Spleen (tissue), 11 donors: ENCODE results near the gene KRT79. TPM values are rescaled to one million over a fixed set of nuclear protein-coding genes. Genes with fewer than 3 reads are reported as not detected.

ENCODE experiments used
- DNase-seq: peaks from one replicate; pipeline ENCODE4 v3.0.0-alpha.2; 2020
- H3K27ac ChIP-seq, 8 donors: fragments of 200-600 bp; sonication (generic) in 7 of 8; 1 replicate in 4 of 8; 2 replicates in 4 of 8; pipeline versions ENCODE4 v1.5.0 to v1.8.0; 2016 to 2021; ENCODE audit warnings: inconsistent platforms in 4 of 8, mild to moderate bottlenecking in 4 of 8, moderate library complexity in 1 of 8
- H3K27me3 ChIP-seq, 7 donors: fragments of 200-600 bp; sonication (generic) in 6 of 7; replicated peaks in 1 of 7; 1 replicate in 4 of 7; 2 replicates in 3 of 7; pipeline versions ENCODE4 v1.5.0 to v1.8.0; 2016 to 2021; ENCODE audit warnings: inconsistent platforms in 3 of 7, mild to moderate bottlenecking in 1 of 7
- H3K36me3 ChIP-seq, 6 donors: fragments of 200-600 bp; sonication (generic) in 5 of 6; 1 replicate in 4 of 6; 2 replicates in 2 of 6; pipeline versions ENCODE4 v1.5.0 to v1.8.0; 2016 to 2021; ENCODE audit warnings: inconsistent platforms in 2 of 6
- H3K4me1 ChIP-seq, 6 donors: fragments of 200-600 bp; sonication (generic) in 5 of 6; 1 replicate in 3 of 6; 2 replicates in 3 of 6; pipeline versions ENCODE4 v1.5.0 to v1.8.0; 2016 to 2021; ENCODE audit warnings: inconsistent platforms in 3 of 6
- H3K4me3 ChIP-seq, 8 donors: fragments of 200-600 bp; sonication (generic) in 7 of 8; 1 replicate in 4 of 8; 2 replicates in 4 of 8; pipeline versions ENCODE4 v1.5.0 to v1.8.0; 2016 to 2021; ENCODE audit warnings: inconsistent platforms in 4 of 8, mild to moderate bottlenecking in 4 of 8, moderate library complexity in 2 of 8
- H3K9me3 ChIP-seq, 8 donors: fragments of 200-600 bp; sonication (generic) in 7 of 8; 1 replicate in 4 of 8; 2 replicates in 4 of 8; pipeline versions ENCODE4 v1.5.0 to v1.8.0; 2016 to 2021; ENCODE audit warnings: inconsistent platforms in 4 of 8
- CTCF ChIP-seq, 11 experiments: fragments of 200-600 bp in 7 of 11; fragments of 450-650 bp in 4 of 11; sonication (generic) in 4 of 11; IDR thresholded peaks in 8 of 11; conservative IDR thresholded peaks in 3 of 11; 1 replicate in 7 of 11; 2 replicates in 4 of 11; pipeline versions ENCODE4 v1.4.0 to v1.8.0; 2016 to 2021; ENCODE audit warnings: antibody characterized with exemption in 11 of 11, inconsistent platforms in 4 of 11, mild to moderate bottlenecking in 1 of 11
- POLR2A ChIP-seq, 3 donors: fragments of 450-650 bp; IDR thresholded peaks; one replicate each; pipeline ENCODE4 v1.5.1; 2017; ENCODE audit warnings: antibody characterized with exemption in 3 of 3, mild to moderate bottlenecking in 1 of 3
- POLR2AphosphoS5 ChIP-seq, 3 donors: sonication (generic); formaldehyde crosslinking; IDR thresholded peaks; one replicate each; pipeline ENCODE4 v1.5.1; 2017; ENCODE audit warnings: antibody characterized with exemption in 3 of 3
- WGBS, 5 donors: extraction: QIAGEN DNeasy Blood & Tissue Kit in 3 of 5; methylation state at CpG; one replicate each; pipeline versions ENCODE4 v1.1.5 to v1.1.7; 2013 to 2018; 5-methylcytosine and 5-hydroxymethylcytosine counted together
- intact Hi-C: fragments of 100-400 bp; cut with DNase I; formaldehyde crosslinking; loops from one replicate; pipeline ENCODE4 v1.15.0; 2023; ENCODE audit warnings: low total_unique reads
- polyA plus RNA-seq, 3 donors: library from polyadenylated mRNA; stranded (reverse); fragments of 200-250 nt; gene quantifications; one replicate each; pipeline ENCODE4 v1.2.1, GENCODE V29; 2013
- total RNA-seq, 7 donors: library from RNA; depleted of rRNA in 3 of 7; stranded (reverse); fragments of >200 nt in 3 of 7; fragmentation: NEBNext Ultra II Directional in 4 of 7; extraction: Animal tissue kit (Norgen Biotek cat#: 25700) in 4 of 7; gene quantifications; one replicate each; pipeline versions ENCODE4 v1.1.0 to v1.2.1, GENCODE V29; 2016 to 2021
- donor health status: healthy with polysubstance abuse.
- donor health status: DM: no; HTN: no; CAD: no; lungs with moderate emphysema.
- donor health status: DM: no; HTN: no; CAD: no.
- donor health status: Bipolar disorder and iron deficiency.
- donor health status: healthy.
- donor health status: DM: no; HTN: no; CAD: no.
- donor health status: DM: yes; HTN: yes; CAD: no.

Gene KRT79
- total and polyA plus RNA-seq, 10 donors: 0.15 to 0.37 (median 0.19) TPM; not detected in 7

- H3K4me3 ChIP-seq: no peak overlapping the region
- H3K27ac ChIP-seq: no peak overlapping the region
- H3K36me3 ChIP-seq: no peaks in the 10 kb centered on the region
- intact Hi-C loops: no loop called here
- no peaks in the 10 kb centered on the region for H3K9me3 ChIP-seq
- WGBS, 5 donors: 38 to 65% (median 52%) methylated on average over 6 to 7 of the region's 7 CpGs
- peak in 1 of 3 donors; percentile 18 for TF ChIP-seq POLR2AphosphoS5 (IDR thresholded peaks at IDR 0.05)
- no peak for TF ChIP-seq CTCF (IDR thresholded peaks at IDR 0.05 in 8 of 11, conservative IDR thresholded peaks at IDR 0.05 in 3 of 11)
- H3K4me1 ChIP-seq: peaks cover 0 to 11% (median 1%) of the 10 kb centered on the region in 6 donors
- no peak for DNase-seq
- H3K27me3 ChIP-seq: peaks cover 0 to 16% (median 0%) of the 10 kb centered on the region in 7 donors
Observed at GRCh38 chr12:52818388-52818787, 15.7 kb downstream of the KRT79 start.

DNA sequence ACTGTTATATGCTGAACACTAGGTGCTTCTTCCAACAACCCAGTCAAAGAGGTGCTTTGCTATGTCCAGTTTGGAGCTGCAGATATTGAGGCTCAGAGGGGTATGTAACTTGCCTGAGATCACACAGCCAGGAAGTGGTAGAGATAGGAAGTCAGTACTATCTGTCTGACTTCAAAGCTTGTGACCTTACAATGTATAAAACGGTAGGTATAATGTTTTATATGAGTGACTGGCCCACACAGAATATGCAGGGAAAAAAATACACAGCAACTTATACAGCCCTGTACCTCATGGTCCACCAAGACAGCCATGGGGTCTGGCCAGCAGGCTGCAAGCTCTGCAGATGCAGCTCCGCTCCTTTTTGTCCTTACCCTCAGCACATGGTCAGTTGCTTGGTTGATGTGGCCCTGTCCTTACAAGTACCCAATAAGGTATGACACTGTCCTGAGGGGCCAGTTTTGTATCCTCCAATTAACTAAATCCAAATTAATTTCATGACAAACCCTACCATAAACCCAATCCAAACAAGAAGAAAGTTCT lies 16.3 kb downstream of the KRT79 start:
- Histone ChIP-seq H3K27me3 (peaks cover 0 to 16% (median 0%) of the 10 kb centered on the region in 7 donors), H3K36me3 (no peaks in the 10 kb centered on the region), H3K4me3 (no peak overlapping the region), H3K9me3 (no peaks in the 10 kb centered on the region), H3K4me1 (peaks cover 0 to 11% (median 1%) of the 10 kb centered on the region in 6 donors), H3K27ac (no peak overlapping the region)
- intact Hi-C loops: no loop called here
- TF ChIP-seq CTCF (IDR thresholded peaks at IDR 0.05 in 8 of 11, conservative IDR thresholded peaks at IDR 0.05 in 3 of 11): no peak
- TF ChIP-seq POLR2A (IDR thresholded peaks at IDR 0.05): no peak
- TF ChIP-seq POLR2AphosphoS5 (IDR thresholded peaks at IDR 0.05): no peak
- 62 to 70% (median 67%) methylated on average over 2 of the region's 2 CpGs for WGBS, 5 donors
- no peak for DNase-seq

DNA sequence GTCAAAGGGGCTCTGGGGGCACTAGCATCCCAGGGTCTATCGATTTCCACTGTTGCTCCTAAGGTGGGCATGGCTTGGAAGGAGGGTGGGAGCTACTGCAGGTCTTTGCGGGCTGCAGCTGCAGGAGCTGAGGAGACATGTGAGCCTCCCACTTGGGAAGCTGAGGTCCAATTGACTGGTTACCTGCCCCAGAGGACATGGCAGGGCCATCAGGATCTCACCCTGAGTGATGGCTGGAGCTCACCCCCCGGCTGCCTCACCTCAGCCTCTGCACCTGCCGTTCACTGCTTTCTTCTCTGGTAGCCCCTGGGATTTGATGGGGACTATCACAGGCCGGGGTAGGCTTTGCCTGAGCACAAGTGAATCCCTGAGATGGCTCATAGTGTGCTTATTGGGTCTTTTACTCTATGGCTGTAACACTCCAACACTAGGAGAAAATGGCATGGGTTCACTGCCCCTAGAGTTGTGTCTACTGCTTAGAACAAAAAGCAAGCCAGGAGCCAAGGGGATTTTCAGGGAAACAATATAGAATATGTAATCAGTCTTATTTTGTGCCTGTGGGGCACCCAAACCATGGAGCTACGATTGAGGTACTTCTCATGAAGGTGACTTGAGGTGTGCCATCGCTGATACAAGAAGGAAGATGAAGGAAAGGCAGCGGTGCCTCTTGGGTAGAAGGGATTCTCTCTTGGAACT lies 17.0 kb downstream of the KRT79 start:
- Histone ChIP-seq H3K27ac (no peak overlapping the region), H3K27me3 (peaks cover 0 to 12% (median 0%) of the 10 kb centered on the region in 7 donors), H3K36me3 (no peaks in the 10 kb centered on the region), H3K4me1 (peaks cover 0 to 9% (median 1%) of the 10 kb centered on the region in 6 donors), H3K4me3 (no peak overlapping the region), H3K9me3 (no peaks in the 10 kb centered on the region)
- intact Hi-C loops: no loop called here
- no peak for TF ChIP-seq POLR2AphosphoS5 (IDR thresholded peaks at IDR 0.05)
- no peak for TF ChIP-seq CTCF (IDR thresholded peaks at IDR 0.05 in 8 of 11, conservative IDR thresholded peaks at IDR 0.05 in 3 of 11)
- no peak for TF ChIP-seq POLR2A (IDR thresholded peaks at IDR 0.05)
- DNase-seq: peak; percentile 39
- WGBS, 5 donors: 84 to 89% (median 86%) methylated on average over 8 of the region's 8 CpGs
